GM23338 (cell line): ENCODE measurements around the gene THSD4. TPM values are rescaled to one million over a fixed set of nuclear protein-coding genes. Genes with fewer than 3 reads are reported as not detected.

Experiments
- ATAC-seq: fragments of 200-7000 bp; cut with Tn5 transposase; 3 replicates; pipeline ENCODE4 v1.9.1; 2020
- DNase-seq: peaks from one replicate; pipeline ENCODE4 v3.0.0-alpha.2; 2015; ENCODE audit warnings: low spot score
- H2AFZ ChIP-seq: fragments of 200-600 bp; sonication (generic); 2 replicates; pipeline ENCODE4 v1.8.0; 2016; ENCODE audit warnings: antibody characterized with exemption, mild to moderate bottlenecking, moderate library complexity
- H3F3A ChIP-seq: fragments of 200-600 bp; sonication (generic); replicated peaks from 2 replicates; pipeline ENCODE4 v1.8.0; 2017; ENCODE audit warnings: antibody characterized with exemption, mixed run types, low read depth
- H3K27ac ChIP-seq: fragments of 200-600 bp; sonication (generic); 2 replicates; pipeline ENCODE4 v1.6.1; 2016; ENCODE audit warnings: low read depth
- H3K27me3 ChIP-seq: fragments of 200-600 bp; sonication (generic); 2 replicates; pipeline ENCODE4 v1.8.0; 2016; ENCODE audit warnings: mild to moderate bottlenecking, mixed run types, moderate library complexity; ENCODE audit not compliant: insufficient read depth
- H3K36me3 ChIP-seq: fragments of 200-600 bp; sonication (generic); 2 replicates; pipeline ENCODE4 v1.8.0; 2016; ENCODE audit warnings: mild to moderate bottlenecking; ENCODE audit not compliant: insufficient read depth
- H3K4me1 ChIP-seq: fragments of 200-600 bp; sonication (generic); 2 replicates; pipeline ENCODE4 v1.8.0; 2016; ENCODE audit warnings: mild to moderate bottlenecking, moderate library complexity; ENCODE audit not compliant: insufficient read depth
- H3K4me2 ChIP-seq: fragments of 200-600 bp; sonication (generic); 2 replicates; pipeline ENCODE4 v1.7.1; 2017; ENCODE audit warnings: mixed run types
- H3K4me3 ChIP-seq: fragments of 200-600 bp; sonication (generic); 2 replicates; pipeline ENCODE4 v1.6.1; 2016; ENCODE audit warnings: mixed run types
- H3K79me2 ChIP-seq: fragments of 200-600 bp; sonication (generic); replicated peaks from 2 replicates; pipeline ENCODE4 v1.8.0; 2017; ENCODE audit warnings: mild to moderate bottlenecking; ENCODE audit not compliant: insufficient read depth
- H3K9me2 ChIP-seq: fragments of 200-600 bp; sonication (generic); 2 replicates; pipeline ENCODE4 v1.8.0; 2017; ENCODE audit not compliant: insufficient read depth
- H4K20me1 ChIP-seq: fragments of 200-600 bp; sonication (generic); replicated peaks from 2 replicates; pipeline ENCODE4 v1.8.0; 2017; ENCODE audit warnings: mild to moderate bottlenecking; ENCODE audit not compliant: insufficient read depth
- H3K27ac Mint-ChIP-seq: 2 replicates; pipeline ENCODE4 v1.8.0; 2020; ENCODE audit warnings: inconsistent platforms, mild to moderate bottlenecking, moderate library complexity, mixed read lengths
- H3K27me3 Mint-ChIP-seq: 3 replicates; pipeline ENCODE4 v1.8.0; 2022; ENCODE audit warnings: low read depth, mild to moderate bottlenecking, moderate library complexity, mixed read lengths, inconsistent platforms; ENCODE audit not compliant: insufficient read depth, poor library complexity
- H3K36me3 Mint-ChIP-seq: 3 replicates; pipeline ENCODE4 v1.8.0; 2021; ENCODE audit warnings: low read depth, mild to moderate bottlenecking, inconsistent platforms, moderate library complexity, mixed read lengths
- H3K4me1 Mint-ChIP-seq: 3 replicates; pipeline ENCODE4 v1.8.0; 2020; ENCODE audit warnings: mild to moderate bottlenecking, inconsistent platforms, mixed read lengths
- H3K4me3 Mint-ChIP-seq: 3 replicates; pipeline ENCODE4 v1.8.0; 2021; ENCODE audit warnings: moderate library complexity, mild to moderate bottlenecking, inconsistent platforms, mixed read lengths
- H3K9me3 Mint-ChIP-seq: 3 replicates; pipeline ENCODE4 v1.8.0; 2020; ENCODE audit warnings: moderate library complexity, mild to moderate bottlenecking, inconsistent platforms, mixed read lengths
- CREB1 ChIP-seq: fragments of 250-450 bp; sonication (Bioruptor Pico); IDR thresholded peaks from 2 replicates; pipeline ENCODE4 v1.5.0; 2020; ENCODE audit warnings: low read depth, mild to moderate bottlenecking, moderate library complexity
- CTCF ChIP-seq, 2 experiments: fragments of 200-600 bp in 1 of 2; sonication (generic) in 1 of 2; conservative IDR thresholded peaks; 2 replicates each; pipeline versions ENCODE4 v1.5.1 to v1.6.1; 2016 to 2017; ENCODE audit warnings: antibody characterized with exemption in 2 of 2, low read depth in 2 of 2, mild to moderate bottlenecking in 2 of 2, moderate library complexity in 1 of 2
- ETS1 ChIP-seq: IDR thresholded peaks from 2 replicates; pipeline ENCODE4 v1.6.1; 2016; ENCODE audit warnings: antibody characterized with exemption
- EZH2 ChIP-seq: fragments of 200-600 bp; sonication (generic); IDR thresholded peaks from one replicate; pipeline ENCODE4 v1.8.0; 2017; ENCODE audit warnings: antibody characterized with exemption, mild to moderate bottlenecking, low read depth; ENCODE audit not compliant: unreplicated experiment
- EZH2phosphoT487 ChIP-seq: fragments of 200-600 bp; sonication (generic); IDR thresholded peaks from one replicate; pipeline ENCODE4 v1.8.1; 2018; ENCODE audit warnings: antibody characterized with exemption; ENCODE audit not compliant: unreplicated experiment
- JUNB ChIP-seq: IDR thresholded peaks from one replicate; pipeline ENCODE4 v1.6.1; 2016; ENCODE audit warnings: antibody characterized with exemption; ENCODE audit not compliant: unreplicated experiment
- NANOG ChIP-seq: IDR thresholded peaks from 2 replicates; pipeline ENCODE4 v1.6.1; 2016; ENCODE audit warnings: antibody characterized with exemption, borderline replicate concordance
- POLR2AphosphoS5 ChIP-seq: IDR thresholded peaks from 2 replicates; pipeline ENCODE4 v1.6.1; 2016; ENCODE audit warnings: antibody characterized with exemption, low read depth
- REST ChIP-seq: IDR thresholded peaks from one replicate; pipeline ENCODE4 v1.6.1; 2018; ENCODE audit warnings: antibody characterized with exemption; ENCODE audit not compliant: unreplicated experiment
- STAT1 ChIP-seq: IDR thresholded peaks from one replicate; pipeline ENCODE4 v1.6.1; 2016; ENCODE audit warnings: antibody characterized with exemption; ENCODE audit not compliant: unreplicated experiment
- ZNF114 ChIP-seq: fragments of 250-450 bp; sonication (Bioruptor Pico); IDR thresholded peaks from 2 replicates; pipeline ENCODE4 v1.5.0; 2020; ENCODE audit warnings: mild to moderate bottlenecking, moderate library complexity
- ZNF331 ChIP-seq: fragments of 250-450 bp; sonication (Bioruptor Pico); IDR thresholded peaks from 2 replicates; pipeline ENCODE4 v1.5.0; 2020; ENCODE audit warnings: low read depth, mild to moderate bottlenecking, moderate library complexity
- ZNF462 ChIP-seq: fragments of 250-450 bp; sonication (Bioruptor Pico); IDR thresholded peaks from 2 replicates; pipeline ENCODE4 v1.5.0; 2020; ENCODE audit warnings: mild to moderate bottlenecking, moderate library complexity
- polyA plus RNA-seq: library from polyadenylated mRNA; unstranded; fragments of >200 nt; fragmentation: Nextera tagmentation; extraction: Ambion mirVana; gene quantifications from 2 replicates; pipeline ENCODE4 v1.2.1, GENCODE V29; 2016
- total RNA-seq: library from RNA; depleted of rRNA; stranded (reverse); fragments of >200 nt; shearing (Covaris generic); gene quantifications from 2 replicates; pipeline ENCODE4 v1.2.3, GENCODE V29; 2014

The THSD4 gene
- total and polyA plus RNA-seq, 2 experiments from 2014 or later, result 2.0 to 7.4 TPM

DNA sequence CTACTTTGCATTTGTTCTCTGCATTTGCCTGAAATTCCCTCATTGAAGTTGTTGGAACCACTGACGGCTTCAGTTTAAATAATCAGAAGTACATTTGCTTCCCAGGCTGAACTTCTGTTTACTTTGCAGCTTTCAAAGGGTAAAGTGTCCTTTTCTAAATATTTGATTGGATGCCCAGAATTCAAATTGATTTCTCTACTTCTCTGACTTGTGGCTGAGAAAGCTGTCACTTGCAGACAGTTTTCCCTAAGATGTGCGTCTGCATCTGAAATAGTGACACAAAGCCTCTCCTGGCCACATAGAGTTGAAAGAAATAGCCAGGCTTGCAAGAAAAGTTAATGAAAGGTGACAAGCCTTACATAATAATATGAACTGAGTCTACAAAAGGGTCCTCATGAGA is 299.6 kb downstream of the THSD4 start:
- Histone ChIP-seq H3K4me3 (no peak overlapping the region), H3K79me2 (no peaks in the 10 kb centered on the region), H3K9me2 (no peaks in the 10 kb centered on the region), H3K4me1 (0 out of 2 replicates have a peak, but pooled peaks cover 5% of the 10 kb centered on the region), H4K20me1 (no peaks in the 10 kb centered on the region), H3K36me3 (no peaks in the 10 kb centered on the region), H2AFZ (no peak overlapping the region), H3K27me3 (no peaks in the 10 kb centered on the region), H3K27ac (no peak overlapping the region), H3K4me2 (no peak overlapping the region), H3F3A (no peaks in the 10 kb centered on the region)
- no peak for DNase-seq
- TF ChIP-seq ZNF114 (no peak), STAT1 (no peak), POLR2AphosphoS5 (no peak), ZNF331 (CRISPR knock-in tag) (no peak), ZNF462 (no peak), CTCF (conservative IDR thresholded peaks at IDR 0.05; ENCODE audit: low read depth in 2 of 2) (no peak), ETS1 (no peak), CREB1 (CRISPR knock-in tag) (no peak), JUNB (no peak), REST (no peak), EZH2 (no peak), NANOG (no peak), EZH2phosphoT487 (no peak)
- Mint-ChIP-seq H3K27ac (no peak overlapping the region), H3K36me3 (no peaks in the 10 kb centered on the region), H3K4me1 (peaks cover 9% of the 10 kb centered on the region), H3K9me3 (no peaks in the 10 kb centered on the region), H3K4me3 (no peak overlapping the region), H3K27me3 (peaks cover 5% of the 10 kb centered on the region)
- no peak for ATAC-seq
